Activated T-cell treated with anti-CD3 and anti-CD28 coated beads, Interleukin-2, amount 50 U/mL, for 4 hours (primary cell): ENCODE measurements around the gene CEP350. TPM values are rescaled to one million over a fixed set of nuclear protein-coding genes. Genes with fewer than 3 reads are reported as not detected.
"Not testable (repeated sequence)": the region's sequence is repeated elsewhere in the genome, so short reads cannot be mapped to it uniquely, and the experiment has no call there.

ENCODE experiments used
- ATAC-seq, 2 donors: fragments of 200-7000 bp; cut with Tn5 transposase; one replicate each; pipeline ENCODE4 v1.10.0; 2021
- DNase-seq: peaks from one replicate; pipeline ENCODE4 v3.0.0-alpha.2; 2020
- H3K27me3 Mint-ChIP-seq: one replicate; pipeline ENCODE4 v1.8.0; 2021; ENCODE audit warnings: low read depth, mixed read lengths
- H3K36me3 Mint-ChIP-seq: one replicate; pipeline ENCODE4 v1.8.0; 2022; ENCODE audit warnings: mixed read lengths; ENCODE audit not compliant: insufficient read depth
- H3K4me1 Mint-ChIP-seq: one replicate; pipeline ENCODE4 v1.8.0; 2021; ENCODE audit warnings: low read depth, mixed read lengths
- H3K4me3 Mint-ChIP-seq: one replicate; pipeline ENCODE4 v1.8.0; 2021; ENCODE audit warnings: mild to moderate bottlenecking, moderate library complexity, mixed read lengths
- H3K9me3 Mint-ChIP-seq: one replicate; pipeline ENCODE4 v1.8.0; 2021; ENCODE audit warnings: mixed read lengths
- total RNA-seq, 3 donors: library from RNA; stranded (reverse); gene quantifications; one replicate each; pipeline ENCODE4 v1.2.1, GENCODE V29; 2021

CEP350 gene
- total RNA-seq, 3 donors from 2014 or later, result 25.2 to 28.3 (median 28.1) TPM

GRCh38 chr1:179958359-179958758 lies 3.7 kb downstream of the CEP350 start:
- Mint-ChIP-seq H3K4me3 (no peak overlapping the region), H3K36me3 (peaks cover 13% of the 10 kb centered on the region), H3K9me3 (no peaks in the 10 kb centered on the region), H3K4me1 (peaks cover 56% of the 10 kb centered on the region), H3K27me3 (no peaks in the 10 kb centered on the region)
- DNase-seq, result no peak
- ATAC-seq, result no peak

GRCh38 chr1:179962168-179962567 lies 7.6 kb downstream of the CEP350 start:
- H3K9me3 Mint-ChIP-seq, H3K27me3 Mint-ChIP-seq, H3K4me3 Mint-ChIP-seq, DNase-seq, ATAC-seq: not testable (repeated sequence)
- peaks cover 13% of the 10 kb centered on the region for H3K36me3 Mint-ChIP-seq
- peaks cover 50% of the 10 kb centered on the region for H3K4me1 Mint-ChIP-seq

- ATAC-seq (no peak), DNase-seq (no peak)
- peaks cover 13% of the 10 kb centered on the region for H3K36me3 Mint-ChIP-seq
- no peak overlapping the region for H3K4me3 Mint-ChIP-seq
- no peaks in the 10 kb centered on the region for H3K27me3 Mint-ChIP-seq
- no peaks in the 10 kb centered on the region for H3K9me3 Mint-ChIP-seq
- H3K4me1 Mint-ChIP-seq, result peaks cover 55% of the 10 kb centered on the region
Measured at GRCh38 chr1:179966551-179966950, 11.9 kb downstream of the CEP350 start.

- no peak for ATAC-seq
- no peak overlapping the region for H3K4me3 Mint-ChIP-seq
- no peak for DNase-seq
- H3K9me3 Mint-ChIP-seq, result no peaks in the 10 kb centered on the region
- H3K36me3 Mint-ChIP-seq, result peaks cover 11% of the 10 kb centered on the region
- H3K4me1 Mint-ChIP-seq, result peaks cover 54% of the 10 kb centered on the region
- H3K27me3 Mint-ChIP-seq, result no peaks in the 10 kb centered on the region
Measured at GRCh38 chr1:179968284-179968993, 13.8 kb downstream of the CEP350 start.

GRCh38 chr1:179968994-179969919 lies 14.6 kb downstream of the CEP350 start:
- no peaks in the 10 kb centered on the region for H3K27me3 Mint-ChIP-seq
- peaks cover 11% of the 10 kb centered on the region for H3K36me3 Mint-ChIP-seq
- peaks cover 52% of the 10 kb centered on the region for H3K4me1 Mint-ChIP-seq
- no peak overlapping the region for H3K4me3 Mint-ChIP-seq
- H3K9me3 Mint-ChIP-seq, result no peaks in the 10 kb centered on the region
- no peak for ATAC-seq
- no peak for DNase-seq

- DNase-seq (no peak), ATAC-seq (no peak)
- Mint-ChIP-seq H3K4me3 (no peak overlapping the region), H3K27me3 (no peaks in the 10 kb centered on the region), H3K36me3 (peaks cover 11% of the 10 kb centered on the region), H3K9me3 (no peaks in the 10 kb centered on the region), H3K4me1 (peaks cover 51% of the 10 kb centered on the region)
Measured at GRCh38 chr1:179969962-179970361, 15.4 kb downstream of the CEP350 start.

- H3K4me3 Mint-ChIP-seq, result no peak overlapping the region
Measured at GRCh38 chr1:179971563-179972496, 17.2 kb downstream of the CEP350 start.

GRCh38 chr1:179973198-179974110 lies 18.8 kb downstream of the CEP350 start:
- peaks cover 16% of the 10 kb centered on the region for H3K36me3 Mint-ChIP-seq
- no peaks in the 10 kb centered on the region for H3K9me3 Mint-ChIP-seq
- H3K4me3 Mint-ChIP-seq, result no peak overlapping the region
- no peaks in the 10 kb centered on the region for H3K27me3 Mint-ChIP-seq
- H3K4me1 Mint-ChIP-seq, result peaks cover 65% of the 10 kb centered on the region
- ATAC-seq, result no peak
- no peak for DNase-seq

More at GRCh38 chr1:179971563-179972496, 17.2 kb downstream of the CEP350 start:
- Mint-ChIP-seq H3K27me3 (no peaks in the 10 kb centered on the region), H3K4me1 (peaks cover 57% of the 10 kb centered on the region), H3K9me3 (no peaks in the 10 kb centered on the region), H3K36me3 (peaks cover 13% of the 10 kb centered on the region)
- DNase-seq, result no peak
- ATAC-seq, result no peak

- ATAC-seq, result no peak
- peaks cover 15% of the 10 kb centered on the region for H3K36me3 Mint-ChIP-seq
- no peak overlapping the region for H3K4me3 Mint-ChIP-seq
- H3K27me3 Mint-ChIP-seq, result no peaks in the 10 kb centered on the region
- DNase-seq, result no peak
- peaks cover 6% of the 10 kb centered on the region for H3K9me3 Mint-ChIP-seq
- H3K4me1 Mint-ChIP-seq, result peaks cover 58% of the 10 kb centered on the region
Measured at GRCh38 chr1:179976970-179977651, 22.5 kb downstream of the CEP350 start.

GRCh38 chr1:179978199-179979079 lies 23.8 kb downstream of the CEP350 start:
- peaks cover 50% of the 10 kb centered on the region for H3K4me1 Mint-ChIP-seq

GRCh38 chr1:179984101-179984500 lies 29.5 kb downstream of the CEP350 start:
- H3K27me3 Mint-ChIP-seq, result no peaks in the 10 kb centered on the region
- peaks cover 6% of the 10 kb centered on the region for H3K9me3 Mint-ChIP-seq
- H3K4me1 Mint-ChIP-seq, result peaks cover 27% of the 10 kb centered on the region
- no peak for DNase-seq
- no peak for ATAC-seq
- H3K36me3 Mint-ChIP-seq, result peaks cover 14% of the 10 kb centered on the region
- H3K4me3 Mint-ChIP-seq, result no peak overlapping the region

More at GRCh38 chr1:179978199-179979079, 23.8 kb downstream of the CEP350 start:
- H3K27me3 Mint-ChIP-seq, result no peaks in the 10 kb centered on the region
- DNase-seq, result no peak
- ATAC-seq, result no peak
- H3K36me3 Mint-ChIP-seq, result peaks cover 13% of the 10 kb centered on the region
- peaks cover 6% of the 10 kb centered on the region for H3K9me3 Mint-ChIP-seq
- H3K4me3 Mint-ChIP-seq, result no peak overlapping the region

- no peaks in the 10 kb centered on the region for H3K27me3 Mint-ChIP-seq
- no peak overlapping the region for H3K4me3 Mint-ChIP-seq
- H3K9me3 Mint-ChIP-seq, result peaks cover under 1% of the 10 kb centered on the region
- peaks cover 11% of the 10 kb centered on the region for H3K36me3 Mint-ChIP-seq
- peaks cover 19% of the 10 kb centered on the region for H3K4me1 Mint-ChIP-seq
- DNase-seq, result no peak
- peak; percentile 34 to 46 for ATAC-seq
Measured at GRCh38 chr1:179984942-179985341, 30.3 kb downstream of the CEP350 start.
